ENCODE data around the gene ENDOV. TPM values are rescaled to one million over a fixed set of nuclear protein-coding genes. Genes with fewer than 3 reads are reported as not detected.
A peak's percentile ranks its signal among the peaks of the same experiment; 100 is the strongest.

ENDOV gene
- polyA plus RNA-seq, 2 of the 4 experiments (the other 2 are of a cell fraction), result 33.2 to 42.6 TPM

DNA sequence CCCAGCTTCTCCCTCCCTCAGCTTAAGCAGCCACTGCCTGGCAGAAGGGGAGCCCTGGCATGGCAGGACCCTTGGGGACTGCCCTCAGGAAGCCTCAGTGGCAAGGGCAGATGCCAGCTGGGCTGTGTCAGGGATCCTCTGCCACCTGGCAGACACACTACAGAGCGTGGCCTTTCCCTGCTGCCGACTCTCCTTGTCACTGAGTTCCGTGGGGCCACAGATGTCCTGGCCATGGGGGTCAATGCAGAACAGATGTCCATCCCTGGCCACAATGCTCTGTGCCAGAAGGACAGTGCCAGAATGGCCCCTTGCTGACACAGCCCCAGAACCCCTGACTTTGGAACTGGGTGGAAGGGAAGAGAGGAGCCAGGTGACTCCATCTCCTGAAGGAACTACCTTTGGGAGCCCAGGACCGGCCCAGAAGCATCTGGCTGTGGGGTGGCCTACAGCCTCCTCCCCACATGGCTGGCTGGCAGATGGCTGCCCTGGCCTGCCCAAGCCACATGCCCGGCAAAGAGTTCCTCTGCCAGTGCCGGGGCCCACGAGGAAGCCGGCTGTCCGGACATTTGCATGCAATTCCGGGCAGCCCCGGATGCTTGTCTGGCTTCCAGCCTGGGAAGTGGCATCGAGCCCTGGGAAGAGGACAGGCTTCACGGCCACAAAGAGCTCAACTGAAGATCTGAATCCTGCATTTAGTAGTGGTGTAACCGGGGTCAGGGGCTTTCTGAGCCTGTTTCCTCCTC lies 37.4 kb downstream of the ENDOV start (continued):
- TF ChIP-seq HOXB13 (CRISPR knock-in tag; IDR thresholded peaks at IDR 0.05; ENCODE audit: low read depth), result no peak
- no peak for TF ChIP-seq NR3C1 (IDR thresholded peaks at IDR 0.05)

DNA sequence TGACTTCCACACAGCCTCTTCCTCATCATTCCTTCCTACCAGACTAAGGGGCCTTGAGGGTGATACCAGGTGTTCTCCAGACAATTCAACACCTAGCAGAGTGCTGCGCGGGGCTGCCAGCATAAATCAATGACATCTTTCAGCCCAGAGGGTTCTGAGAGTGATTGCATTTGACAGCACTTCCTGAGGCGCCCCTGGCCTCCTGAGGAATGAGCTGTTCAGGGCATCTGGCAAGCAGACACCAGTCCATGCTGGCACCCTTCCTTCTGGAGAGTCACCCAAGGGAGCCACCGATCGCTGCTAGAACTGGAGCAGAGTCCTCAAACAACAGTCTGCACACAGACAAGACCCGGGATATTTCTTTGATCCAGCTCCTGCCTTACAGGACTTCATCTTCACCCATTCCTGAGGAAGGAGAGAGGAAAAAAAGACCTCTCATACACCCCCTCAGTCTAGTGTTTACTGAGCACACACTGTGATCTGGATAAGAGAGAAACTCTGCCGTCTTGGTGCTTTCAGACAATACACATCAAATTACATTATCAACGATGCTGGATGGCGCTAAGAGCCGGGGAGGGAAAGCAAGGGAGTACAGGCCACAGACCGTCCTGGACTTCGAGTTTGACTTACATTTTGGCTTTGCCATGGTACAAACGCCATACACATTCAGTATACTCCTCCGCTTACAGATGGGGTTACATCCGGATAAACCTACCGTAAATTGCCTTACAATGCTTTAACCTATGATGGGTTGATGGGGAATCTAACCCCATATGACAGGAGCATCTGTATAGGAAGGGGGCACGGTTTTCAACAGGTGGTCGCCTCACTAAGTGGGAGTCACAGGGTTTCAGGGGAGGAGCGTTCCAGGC lies 38.4 kb downstream of the ENDOV start:
- POLR2A ChIA-PET, result interaction anchor here (0.5 to 2.5 kb wide), 6 partner anchors 12 to 656 kb away, joined by 4 to 35 read pairs (median 8); partner anchors contain the start of genes CBX8 and ENDOV
- CTCF ChIA-PET, result interaction anchor here (0.7 to 1.8 kb wide), 6 partner anchors 21 to 512 kb away, joined by 3 to 6 read pairs (median 3); no protein-coding TSS in a partner anchor
- H3K4me3 ChIP-seq, result peak overlapping the region; percentile 77
- H3K4me1 ChIP-seq, result peaks cover 15% of the 10 kb centered on the region
- ATAC-seq (no peak), FAIRE-seq (no peak), DNase-seq (ENCODE audit: low read depth in 1 of 2, low spot score in 1 of 2) (no peak)
- H3K9me3 ChIP-seq, result no peaks in the 10 kb centered on the region
- WGBS (ENCODE audit: missing lambda C conversion rate), result 82% methylated on average over 19 of the region's 19 CpGs
- TF ChIP-seq CHD4 (IDR thresholded peaks at IDR 0.05; ENCODE audit: borderline replicate concordance), result 0 out of 2 replicates have a peak, but pooled peaks have one; percentile 70
- no peak for TF ChIP-seq NPAS2 (CRISPR knock-in tag; IDR thresholded peaks at IDR 0.05; ENCODE audit: borderline replicate concordance)
- peak overlapping the region; percentile 84 for H3K4me2 ChIP-seq
- H3K27ac ChIP-seq, result peak overlapping the region; percentile 96 to 99; a peak in 5 of 6 replicates

DNA sequence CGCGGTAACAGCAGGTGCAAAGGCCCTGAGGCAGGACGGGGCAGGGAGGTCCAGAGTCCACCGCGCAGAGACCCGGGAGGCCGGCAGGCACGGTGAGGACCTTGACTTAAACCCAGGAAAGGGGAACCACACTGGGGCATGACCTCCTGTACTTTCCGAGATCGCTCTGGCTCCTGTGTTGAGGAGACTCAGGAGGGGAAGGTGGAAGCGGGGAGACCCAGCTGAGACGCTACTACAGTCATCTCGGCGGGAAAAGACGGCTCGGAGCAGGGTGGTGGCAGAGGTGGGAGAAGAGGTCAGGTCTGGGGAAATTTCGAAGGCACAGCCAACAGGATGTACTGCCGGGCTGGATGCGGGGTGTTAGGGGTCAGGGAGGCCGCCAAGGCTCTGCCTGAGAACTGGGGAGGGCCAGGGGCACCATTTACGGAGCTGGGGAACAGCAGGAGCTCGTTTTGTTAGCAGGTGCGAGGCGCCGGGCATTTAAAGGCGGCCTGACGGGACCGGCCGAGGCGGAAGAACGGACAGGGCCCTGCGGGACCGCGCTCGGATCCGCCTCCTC lies 39.1 kb downstream of the ENDOV start:
- peak overlapping the region; percentile 84 for H3K4me2 ChIP-seq
- FAIRE-seq (no peak), DNase-seq (ENCODE audit: low read depth in 1 of 2, low spot score in 1 of 2) (peak in 1 of 2 experiments; percentile 46), ATAC-seq (peak; percentile 3 to 51; a peak in 4 of 6 replicates)
- no peaks in the 10 kb centered on the region for H3K9me3 ChIP-seq
- 33% methylated on average over 35 of the region's 36 CpGs for WGBS (ENCODE audit: missing lambda C conversion rate)
- POLR2A ChIA-PET, result interaction anchor here (0.5 to 2.5 kb wide), 31 partner anchors 8 to 1026 kb away, joined by 3 to 35 read pairs (median 5); partner anchors contain the start of genes CBX8, CHMP6, ENDOV and GAA
- peak overlapping the region; percentile 96 to 99 for H3K27ac ChIP-seq
- peaks cover 15% of the 10 kb centered on the region for H3K4me1 ChIP-seq
- CTCF ChIA-PET, result interaction anchor here (0.7 to 1.9 kb wide), 19 partner anchors 9 to 530 kb away, joined by 3 to 11 read pairs (median 3); partner anchors contain the start of gene GAA
- peak overlapping the region; percentile 77 for H3K4me3 ChIP-seq
- TF ChIP-seq, protein P1, sequence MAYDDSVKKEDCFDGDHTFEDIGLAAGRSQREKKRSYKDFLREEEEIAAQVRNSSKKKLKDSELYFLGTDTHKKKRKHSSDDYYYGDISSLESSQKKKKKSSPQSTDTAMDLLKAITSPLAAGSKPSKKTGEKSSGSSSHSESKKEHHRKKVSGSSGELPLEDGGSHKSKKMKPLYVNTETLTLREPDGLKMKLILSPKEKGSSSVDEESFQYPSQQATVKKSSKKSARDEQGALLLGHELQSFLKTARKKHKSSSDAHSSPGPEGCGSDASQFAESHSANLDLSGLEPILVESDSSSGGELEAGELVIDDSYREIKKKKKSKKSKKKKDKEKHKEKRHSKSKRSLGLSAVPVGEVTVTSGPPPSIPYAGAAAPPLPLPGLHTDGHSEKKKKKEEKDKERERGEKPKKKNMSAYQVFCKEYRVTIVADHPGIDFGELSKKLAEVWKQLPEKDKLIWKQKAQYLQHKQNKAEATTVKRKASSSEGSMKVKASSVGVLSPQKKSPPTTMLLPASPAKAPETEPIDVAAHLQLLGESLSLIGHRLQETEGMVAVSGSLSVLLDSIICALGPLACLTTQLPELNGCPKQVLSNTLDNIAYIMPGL (CRISPR knock-in tag; IDR thresholded peaks at IDR 0.05; ENCODE audit: borderline replicate concordance), result 0 out of 2 replicates have a peak, but pooled peaks have one; percentile 71
- TF ChIP-seq KDM5A (IDR thresholded peaks at IDR 0.05), result no peak
- TF ChIP-seq BHLHE40 (IDR thresholded peaks at IDR 0.05; ENCODE audit: low read depth, low read length), result no peak
- TF ChIP-seq TFCP2L1 (CRISPR knock-in tag; IDR thresholded peaks at IDR 0.05), result peak; percentile 97; the same call in 1 of the 2 replicates
- no peak for TF ChIP-seq CEBPB (IDR thresholded peaks at IDR 0.05)
- no peak for TF ChIP-seq EHMT2 (IDR thresholded peaks at IDR 0.05; ENCODE audit: low read depth)
- TF ChIP-seq HOXB5 (CRISPR knock-in tag; IDR thresholded peaks at IDR 0.05), result peak; percentile 82; the same call in 1 of the 2 replicates
- no peak for TF ChIP-seq MAFK (IDR thresholded peaks at IDR 0.05; ENCODE audit: partially characterized antibody)
- TF ChIP-seq, protein P2, sequence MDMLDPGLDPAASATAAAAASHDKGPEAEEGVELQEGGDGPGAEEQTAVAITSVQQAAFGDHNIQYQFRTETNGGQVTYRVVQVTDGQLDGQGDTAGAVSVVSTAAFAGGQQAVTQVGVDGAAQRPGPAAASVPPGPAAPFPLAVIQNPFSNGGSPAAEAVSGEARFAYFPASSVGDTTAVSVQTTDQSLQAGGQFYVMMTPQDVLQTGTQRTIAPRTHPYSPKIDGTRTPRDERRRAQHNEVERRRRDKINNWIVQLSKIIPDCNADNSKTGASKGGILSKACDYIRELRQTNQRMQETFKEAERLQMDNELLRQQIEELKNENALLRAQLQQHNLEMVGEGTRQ (IDR thresholded peaks at IDR 0.05), result no peak
- TF ChIP-seq, protein P3, sequence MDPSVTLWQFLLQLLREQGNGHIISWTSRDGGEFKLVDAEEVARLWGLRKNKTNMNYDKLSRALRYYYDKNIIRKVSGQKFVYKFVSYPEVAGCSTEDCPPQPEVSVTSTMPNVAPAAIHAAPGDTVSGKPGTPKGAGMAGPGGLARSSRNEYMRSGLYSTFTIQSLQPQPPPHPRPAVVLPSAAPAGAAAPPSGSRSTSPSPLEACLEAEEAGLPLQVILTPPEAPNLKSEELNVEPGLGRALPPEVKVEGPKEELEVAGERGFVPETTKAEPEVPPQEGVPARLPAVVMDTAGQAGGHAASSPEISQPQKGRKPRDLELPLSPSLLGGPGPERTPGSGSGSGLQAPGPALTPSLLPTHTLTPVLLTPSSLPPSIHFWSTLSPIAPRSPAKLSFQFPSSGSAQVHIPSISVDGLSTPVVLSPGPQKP (IDR thresholded peaks at IDR 0.05; ENCODE audit: low read depth, low read length), result no peak
- no peak for TF ChIP-seq ESRRA (IDR thresholded peaks at IDR 0.05; ENCODE audit: borderline replicate concordance, low read length)
- TF ChIP-seq SREBF2 (IDR thresholded peaks at IDR 0.05), result no peak
- no peak for TF ChIP-seq ZFP36 (IDR thresholded peaks at IDR 0.05; ENCODE audit: borderline replicate concordance, partially characterized antibody)
- no peak for TF ChIP-seq RCOR1 (IDR thresholded peaks at IDR 0.05; ENCODE audit: low read depth, low read length)
- no peak for TF ChIP-seq NR3C1 (IDR thresholded peaks at IDR 0.05)
- TF ChIP-seq KDM1A (IDR thresholded peaks at IDR 0.05; ENCODE audit: low read depth), result 0 out of 2 replicates have a peak, but pooled peaks have one; percentile 54
- no peak for TF ChIP-seq JUN (IDR thresholded peaks at IDR 0.05)
- TF ChIP-seq EHF (CRISPR knock-in tag; IDR thresholded peaks at IDR 0.05), result peak; percentile 76; the same call in 1 of the 2 replicates
- TF ChIP-seq ZSCAN20 (CRISPR knock-in tag; IDR thresholded peaks at IDR 0.05), result no peak
- no peak for TF ChIP-seq NFE2L2 (conservative IDR thresholded peaks at IDR 0.05; ENCODE audit: low read length)
- 0 out of 2 replicates have a peak, but pooled peaks have one; percentile 60 for TF ChIP-seq HOXA7 (CRISPR knock-in tag; IDR thresholded peaks at IDR 0.05)
- TF ChIP-seq HEYL (CRISPR knock-in tag; IDR thresholded peaks at IDR 0.05), result no peak
- TF ChIP-seq CHD4 (IDR thresholded peaks at IDR 0.05; ENCODE audit: borderline replicate concordance), result 0 out of 2 replicates have a peak, but pooled peaks have one; percentile 8
- TF ChIP-seq MAZ (IDR thresholded peaks at IDR 0.05; ENCODE audit: borderline replicate concordance, low read depth, low read length), result no peak
- TF ChIP-seq TP53 (CRISPR knock-in tag; IDR thresholded peaks at IDR 0.05), result no peak; the same call in none of the 2 replicates
- no peak for TF ChIP-seq CHD2 (IDR thresholded peaks at IDR 0.05; ENCODE audit: low read length, partially characterized antibody)
- TF ChIP-seq RARB (CRISPR knock-in tag; IDR thresholded peaks at IDR 0.05), result 0 out of 2 replicates have a peak, but pooled peaks have one; percentile 27
